ENCODE measurements around the gene RERG. TPM values are rescaled to one million over a fixed set of nuclear protein-coding genes. Genes with fewer than 3 reads are reported as not detected.

The RERG gene
- 10 to 100 TPM; 14.9 to 20.7 TPM for total RNA-seq
- polyA plus RNA-seq (ENCODE audit: insufficient read depth, low read depth, low replicate concordance), result 27.2 TPM
- long read RNA-seq, donor 1, transcript RERG-201 (5 exons, 2,264 nt), result major isoform, 10 of 19 reads
- long read RNA-seq, donor 1, partial matches to known transcripts, result 9 of 19 reads
- long read RNA-seq, donor 1, other reads (novel, unspliced or antisense), result 0 of 19 reads
- long read RNA-seq, donor 2, transcript RERG-201 (5 exons, 2,264 nt), result major isoform, 7 of 8 reads
- long read RNA-seq, donor 2, partial matches to known transcripts, result 0 of 8 reads
- long read RNA-seq, donor 2, other reads (novel, unspliced or antisense), result 0 of 8 reads

GRCh38 chr12:15220915-15221885, at the start of gene RERG:
RERG (minus strand) TSS chr12:15221417; CDS start chr12:15217489, 3,928 bp downstream.
- peak; percentile 84 for DNase-seq
- Histone ChIP-seq H3K36me3 (ENCODE audit: low read depth, missing control alignments) (no peaks in the 10 kb centered on the region), H3K9me3 (no peaks in the 10 kb centered on the region), H3K4me3 (peak within 1 kb of the TSS; percentile 56 to 74), H3K27me3 (no peaks in the 10 kb centered on the region), H3K4me1 (peaks cover 9% of the 10 kb centered on the region), H3K27ac (peak within 1 kb of the TSS; percentile 27 to 79)
- WGBS, 2 donors, result 4 to 8% methylated on average over 22 to 41 of the region's 55 CpGs
- intact Hi-C loops (cut with DNase I; ENCODE audit: low total_unique reads), result loop anchor here (5.0 kb wide), 1 partner anchor 64 kb away; no protein-coding TSS in a partner anchor
- no peak for TF ChIP-seq POLR2A (IDR thresholded peaks at IDR 0.05)
- TF ChIP-seq CTCF (IDR thresholded peaks at IDR 0.05), result peak; percentile 92 to 97 (median 95)

- intact Hi-C loops (cut with DNase I; ENCODE audit: low total_unique reads), result loop anchor here (10.0 kb wide), 1 partner anchor 254 kb away; no protein-coding TSS in a partner anchor
- DNase-seq, result no peak
- Histone ChIP-seq H3K9me3 (no peaks in the 10 kb centered on the region), H3K4me1 (peaks cover 17% of the 10 kb centered on the region), H3K27me3 (no peaks in the 10 kb centered on the region), H3K36me3 (ENCODE audit: low read depth, missing control alignments) (no peaks in the 10 kb centered on the region), H3K4me3 (no peak overlapping the region), H3K27ac (no peak overlapping the region)
- no peak for TF ChIP-seq CTCF (IDR thresholded peaks at IDR 0.05)
- no peak for TF ChIP-seq POLR2A (IDR thresholded peaks at IDR 0.05)
- 74 to 80% methylated on average over 4 of the region's 4 CpGs for WGBS, 2 donors
Measured at GRCh38 chr12:15270591-15270990, 49.4 kb upstream of the RERG start.

GRCh38 chr12:15268927-15269552, 47.8 kb upstream of the RERG start:
- WGBS, 2 donors, result 3 to 6% methylated on average over 2 of the region's 2 CpGs
- TF ChIP-seq CTCF (IDR thresholded peaks at IDR 0.05) (peak; percentile 69 to 91 (median 86)), POLR2A (IDR thresholded peaks at IDR 0.05) (no peak)
- Histone ChIP-seq H3K4me3 (no peak overlapping the region), H3K4me1 (peaks cover 6% of the 10 kb centered on the region), H3K36me3 (ENCODE audit: low read depth, missing control alignments) (no peaks in the 10 kb centered on the region), H3K9me3 (no peaks in the 10 kb centered on the region), H3K27ac (no peak overlapping the region), H3K27me3 (no peaks in the 10 kb centered on the region)
- intact Hi-C loops (cut with DNase I; ENCODE audit: low total_unique reads), result no loop called here
- peak; percentile 58 for DNase-seq

- 80 to 89% methylated on average over 1 of the region's 1 CpG for WGBS, 2 donors
- no peak for TF ChIP-seq POLR2A (IDR thresholded peaks at IDR 0.05)
- TF ChIP-seq CTCF (IDR thresholded peaks at IDR 0.05), result no peak
- Histone ChIP-seq H3K9me3 (no peaks in the 10 kb centered on the region), H3K36me3 (ENCODE audit: low read depth, missing control alignments) (no peaks in the 10 kb centered on the region), H3K4me1 (no peaks in the 10 kb centered on the region), H3K4me3 (no peak overlapping the region), H3K27me3 (no peaks in the 10 kb centered on the region), H3K27ac (no peak overlapping the region)
- no peak for DNase-seq
- intact Hi-C loops (cut with DNase I; ENCODE audit: low total_unique reads), result no loop called here
Measured at GRCh38 chr12:15268309-15268708, 47.1 kb upstream of the RERG start.
